PC-9 (cell line): ENCODE results near the gene COG5. TPM values are rescaled to one million over a fixed set of nuclear protein-coding genes. Genes with fewer than 3 reads are reported as not detected.

ENCODE experiments used
- BruUV-seq: library from RNA; stranded (reverse); fragments of 400-500 nt; replicated peaks from 2 replicates; lab custom pipeline; 2021; lab: Mats Ljungman, UMichigan
- CTCF ChIA-PET: fragments of 300-600 bp; sonication (Branson Sonifier 250); formaldehyde crosslinking; loops from one replicate; lab custom pipeline; 2022; ENCODE audit warnings: antibody characterized with exemption; lab: Charles Lee
- POLR2A ChIA-PET: fragments of 300-600 bp; sonication (Branson Sonifier 250); formaldehyde crosslinking; loops from one replicate; lab custom pipeline; 2022; ENCODE audit warnings: antibody characterized with exemption; ENCODE audit not compliant: unreplicated experiment; lab: Charles Lee
- DNase-seq, 2 experiments: peaks; one replicate each; pipeline versions ENCODE4 v3.0.0 to v3.0.0-alpha.2; 2015 to 2022; ENCODE audit warnings: mixed read lengths in 1 of 2
- H2AFZ ChIP-seq: fragments of 200-600 bp; sonication (generic); 2 replicates; pipeline ENCODE4 v1.8.1; 2017; ENCODE audit warnings: antibody characterized with exemption
- H3F3A ChIP-seq: fragments of 200-600 bp; sonication (generic); 2 replicates; pipeline ENCODE4 v1.8.1; 2017; ENCODE audit warnings: antibody characterized with exemption, mild to moderate bottlenecking, low read depth; ENCODE audit not compliant: insufficient read depth
- H3K27ac ChIP-seq: fragments of 200-600 bp; sonication (generic); 2 replicates; pipeline ENCODE4 v1.6.1; 2016; ENCODE audit warnings: mixed run types
- H3K27me3 ChIP-seq: fragments of 200-600 bp; sonication (generic); 2 replicates; pipeline ENCODE4 v1.6.1; 2016; ENCODE audit warnings: low read depth, mixed run types; ENCODE audit not compliant: insufficient read depth
- H3K36me3 ChIP-seq: fragments of 200-600 bp; sonication (generic); 2 replicates; pipeline ENCODE4 v1.6.1; 2016; ENCODE audit warnings: low read depth, mixed run types
- H3K4me1 ChIP-seq: fragments of 200-600 bp; sonication (generic); replicated peaks from 2 replicates; pipeline ENCODE4 v1.6.1; 2016; ENCODE audit warnings: mixed run types; ENCODE audit not compliant: insufficient read depth
- H3K4me2 ChIP-seq: fragments of 200-600 bp; sonication (generic); 2 replicates; pipeline ENCODE4 v1.6.1; 2017; ENCODE audit warnings: mixed run types
- H3K4me3 ChIP-seq: fragments of 200-600 bp; sonication (generic); 2 replicates; pipeline ENCODE4 v1.6.1; 2016; ENCODE audit warnings: mixed run types
- H3K79me2 ChIP-seq: fragments of 200-600 bp; sonication (generic); 2 replicates; pipeline ENCODE4 v1.6.1; 2017; ENCODE audit warnings: low read depth, mixed run types
- H3K9me2 ChIP-seq: fragments of 200-600 bp; sonication (generic); 2 replicates; pipeline ENCODE4 v1.8.1; 2017; ENCODE audit warnings: mild to moderate bottlenecking; ENCODE audit not compliant: insufficient read depth
- H3K9me3 ChIP-seq: fragments of 200-600 bp; sonication (generic); 2 replicates; pipeline ENCODE4 v1.8.1; 2016; ENCODE audit warnings: low read depth; ENCODE audit not compliant: insufficient read depth
- H4K20me1 ChIP-seq: fragments of 200-600 bp; sonication (generic); 2 replicates; pipeline ENCODE4 v1.8.1; 2017; ENCODE audit not compliant: insufficient read depth
- CTCF ChIP-seq: fragments of 200-600 bp; sonication (generic); conservative IDR thresholded peaks from 2 replicates; pipeline ENCODE4 v1.6.1; 2017; ENCODE audit warnings: mixed run types, antibody characterized with exemption, mild to moderate bottlenecking, moderate library complexity
- EZH2 ChIP-seq: fragments of 200-600 bp; sonication (generic); IDR thresholded peaks from 2 replicates; pipeline ENCODE4 v1.8.0; 2017; ENCODE audit warnings: antibody characterized with exemption, low read depth
- intact Hi-C: fragments of 100-400 bp; cut with micrococcal nuclease; formaldehyde crosslinking; loops from one replicate; pipeline ENCODE4 v1.10.0; 2022; ENCODE audit not compliant: unreplicated experiment
- total RNA-seq: library from RNA; stranded (reverse); gene quantifications from 2 replicates; pipeline ENCODE4 v1.2.3, GENCODE V29; 2021

COG5 gene
- total RNA-seq, 1 experiment from 2014 or later = 43.5 TPM

- Histone ChIP-seq H2AFZ (no peak overlapping the region), H3K9me2 (peaks cover 3% of the 10 kb centered on the region; the same call in 1 of the 2 replicates), H3K27ac (no peak overlapping the region), H3K27me3 (no peaks in the 10 kb centered on the region), H3F3A (no peaks in the 10 kb centered on the region), H3K4me1 (no peaks in the 10 kb centered on the region), H4K20me1 (no peaks in the 10 kb centered on the region), H3K4me2 (no peak overlapping the region), H3K79me2 (no peaks in the 10 kb centered on the region), H3K4me3 (no peak overlapping the region), H3K9me3 (no peaks in the 10 kb centered on the region), H3K36me3 (no peaks in the 10 kb centered on the region)
- DNase-seq = no peak
- BruUV-seq = no TSS peak
- TF ChIP-seq CTCF (no peak), EZH2 (no peak)
- ChIA-PET POLR2A (no interaction called here), CTCF (no interaction called here)
- intact Hi-C loops = no loop called here
Measured at GRCh38 chr7:107312418-107312817, 251.3 kb downstream of the COG5 start.

DNA sequence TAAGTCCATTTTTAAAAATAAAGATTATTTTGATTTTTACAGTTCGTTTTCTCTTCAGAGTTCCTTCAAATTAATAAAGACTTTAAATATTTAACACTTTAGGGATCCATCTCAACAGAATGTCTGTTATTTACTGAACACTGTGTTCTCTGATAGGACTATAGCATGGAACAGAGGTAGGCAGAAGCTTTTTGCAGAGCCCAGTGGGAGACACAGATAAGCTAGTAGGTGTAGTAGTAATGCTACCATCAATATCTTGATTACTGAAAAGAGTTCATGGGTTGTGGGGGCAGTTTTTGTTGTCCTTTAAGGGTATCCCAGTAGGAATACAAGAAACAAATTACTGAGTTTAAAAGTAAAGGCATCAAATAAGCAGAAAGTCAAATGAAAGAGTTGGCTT is 254.4 kb downstream of the COG5 start:
- no TSS peak for BruUV-seq
- Histone ChIP-seq H3K4me2 (no peak overlapping the region), H3K4me1 (no peaks in the 10 kb centered on the region), H2AFZ (no peak overlapping the region), H3K27me3 (no peaks in the 10 kb centered on the region), H3K36me3 (no peaks in the 10 kb centered on the region), H4K20me1 (no peaks in the 10 kb centered on the region), H3F3A (no peaks in the 10 kb centered on the region), H3K9me2 (peaks cover 3% of the 10 kb centered on the region; the same call in 1 of the 2 replicates), H3K4me3 (no peak overlapping the region), H3K79me2 (no peaks in the 10 kb centered on the region), H3K27ac (no peak overlapping the region), H3K9me3 (no peaks in the 10 kb centered on the region)
- intact Hi-C loops = no loop called here
- ChIA-PET CTCF (no interaction called here), POLR2A (no interaction called here)
- TF ChIP-seq EZH2 (no peak), CTCF (no peak)
- DNase-seq = no peak

GRCh38 chr7:107304636-107305035 is 259.1 kb downstream of the COG5 start:
- Histone ChIP-seq H3K79me2 (no peaks in the 10 kb centered on the region), H3K4me1 (no peaks in the 10 kb centered on the region), H3F3A (no peaks in the 10 kb centered on the region), H3K4me2 (no peak overlapping the region), H2AFZ (no peak overlapping the region), H3K4me3 (no peak overlapping the region), H3K9me2 (no peaks in the 10 kb centered on the region), H3K9me3 (no peaks in the 10 kb centered on the region), H3K27me3 (no peaks in the 10 kb centered on the region), H4K20me1 (no peaks in the 10 kb centered on the region), H3K36me3 (no peaks in the 10 kb centered on the region), H3K27ac (no peak overlapping the region)
- TF ChIP-seq EZH2 (no peak), CTCF (no peak)
- no peak for DNase-seq
- no TSS peak for BruUV-seq
- CTCF ChIA-PET = no interaction called here
- intact Hi-C loops = no loop called here
- POLR2A ChIA-PET = no interaction called here
